SK-N-MC (cell line): ENCODE measurements around the gene JADE2.

ENCODE experiments used
- EZH2 ChIP-seq: fragments of 200-600 bp; sonication (generic); IDR thresholded peaks from one replicate; pipeline ENCODE4 v1.6.1; 2017; ENCODE audit warnings: antibody characterized with exemption
- FOXP2 ChIP-seq: optimal IDR thresholded peaks from 2 replicates; pipeline ENCODE3; 2011; ENCODE audit warnings: mild to moderate bottlenecking, moderate library complexity; ENCODE audit not compliant: insufficient read depth; ENCODE audit errors: extremely low read length, control extremely low read depth
- POLR2AphosphoS5 ChIP-seq: IDR thresholded peaks from 2 replicates; pipeline ENCODE4 v1.6.1; 2012; ENCODE audit warnings: mild to moderate bottlenecking, low read depth, low read length, borderline replicate concordance

DNA sequence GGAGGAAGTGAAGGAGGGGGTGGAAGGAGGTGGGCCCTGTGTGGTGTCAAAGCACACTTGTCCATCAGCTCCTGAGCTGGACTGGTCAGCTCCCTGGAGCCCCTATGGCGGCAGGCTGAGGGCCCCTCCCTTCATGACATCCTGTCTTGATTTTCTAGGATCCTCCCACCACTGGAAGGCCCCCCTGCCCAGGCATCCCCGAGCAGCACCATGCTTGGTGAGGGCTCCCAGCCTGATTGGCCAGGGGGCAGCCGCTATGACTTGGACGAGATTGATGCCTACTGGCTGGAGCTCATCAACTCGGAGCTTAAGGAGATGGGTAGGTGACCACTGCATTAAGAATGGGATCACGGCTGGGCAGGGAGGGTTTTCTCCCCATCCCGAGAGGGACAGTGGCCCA lies 34.2 kb downstream of the JADE2 start:
- TF ChIP-seq POLR2AphosphoS5 (no peak), EZH2 (no peak), FOXP2 (no peak)
